Neural cell (in vitro differentiated cells): ENCODE measurements around the gene NUDT1. TPM values are rescaled to one million over a fixed set of nuclear protein-coding genes. Genes with fewer than 3 reads are reported as not detected.

ENCODE experiments used
- H2AFZ ChIP-seq: fragments of 200-600, 300-800 bp; sonication (generic), shearing (Covaris generic); 2 replicates; pipeline ENCODE4 v1.6.0; 2014; ENCODE audit warnings: low read depth, mild to moderate bottlenecking, antibody characterized with exemption, low read length, moderate library complexity
- H3F3A ChIP-seq: fragments of 200-600 bp; shearing (Covaris generic); 2 replicates; pipeline ENCODE4 v1.6.1; 2016; ENCODE audit warnings: mild to moderate bottlenecking, moderate library complexity, mixed read lengths, antibody characterized with exemption, low read length; ENCODE audit not compliant: insufficient read depth, poor library complexity, severe bottlenecking
- H3K27ac ChIP-seq: fragments of 200-600, 300-800 bp; sonication (generic), shearing (Covaris generic); 2 replicates; pipeline ENCODE4 v1.5.1; 2014; ENCODE audit warnings: mild to moderate bottlenecking, low read length, moderate library complexity
- H3K27me3 ChIP-seq: fragments of 300-800, 200-600 bp; sonication (generic), shearing (Covaris generic); 2 replicates; pipeline ENCODE4 v1.6.0; 2014; ENCODE audit warnings: mild to moderate bottlenecking, low read depth, low read length, moderate library complexity; ENCODE audit not compliant: insufficient read depth
- H3K36me3 ChIP-seq: fragments of 300-800, 200-600 bp; sonication (generic), shearing (Covaris generic); 2 replicates; pipeline ENCODE4 v1.5.1; 2014; ENCODE audit warnings: mild to moderate bottlenecking, antibody characterized with exemption, low read length, moderate library complexity; ENCODE audit not compliant: insufficient read depth
- H3K4me2 ChIP-seq: fragments of 300-800, 200-600 bp; sonication (generic), shearing (Covaris generic); 2 replicates; pipeline ENCODE4 v1.6.0; 2014; ENCODE audit warnings: mild to moderate bottlenecking, low read length
- H3K4me3 ChIP-seq: fragments of 300-800, 200-600 bp; sonication (generic), shearing (Covaris generic); 2 replicates; pipeline ENCODE4 v1.5.1; 2014; ENCODE audit warnings: mild to moderate bottlenecking, low read length, moderate library complexity
- H3K79me2 ChIP-seq: fragments of 200-600 bp; shearing (Covaris generic); replicated peaks from 2 replicates; pipeline ENCODE4 v1.6.0; 2014; ENCODE audit warnings: mild to moderate bottlenecking, low read length, moderate library complexity; ENCODE audit not compliant: insufficient read depth
- H3K9ac ChIP-seq: fragments of 300-800, 200-600 bp; sonication (generic), shearing (Covaris generic); 2 replicates; pipeline ENCODE4 v1.6.1; 2016; ENCODE audit warnings: mild to moderate bottlenecking, low read length, mixed read lengths
- H3K9me2 ChIP-seq: fragments of 200-600 bp; shearing (Covaris generic); 2 replicates; pipeline ENCODE4 v1.6.1; 2016; ENCODE audit warnings: mild to moderate bottlenecking, low read length, mixed read lengths; ENCODE audit not compliant: insufficient read depth
- H3K9me3 ChIP-seq: fragments of 200-600, 300-800 bp; sonication (generic), shearing (Covaris generic); 2 replicates; pipeline ENCODE4 v1.6.1; 2016; ENCODE audit warnings: mild to moderate bottlenecking, mixed run types, low read length, moderate library complexity, mixed read lengths
- H4K20me1 ChIP-seq: fragments of 200-600 bp; shearing (Covaris generic); 2 replicates; pipeline ENCODE4 v1.6.1; 2016; ENCODE audit warnings: mild to moderate bottlenecking, mixed run types; ENCODE audit not compliant: insufficient read depth
- EP300 ChIP-seq: fragments of 450-650 bp; conservative IDR thresholded peaks from 2 replicates; pipeline ENCODE4 v1.6.1; 2014; ENCODE audit warnings: antibody characterized with exemption, mild to moderate bottlenecking, moderate library complexity; ENCODE audit not compliant: poor library complexity, severe bottlenecking
- EZH2 ChIP-seq: fragments of 200-600, 300-800 bp; shearing (Covaris generic), sonication (generic); IDR thresholded peaks from 2 replicates; pipeline ENCODE4 v1.6.1; 2014; ENCODE audit warnings: antibody characterized with exemption, low read length, borderline replicate concordance, mild to moderate bottlenecking; ENCODE audit not compliant: insufficient read depth, poor library complexity, severe bottlenecking
- MXI1 ChIP-seq: fragments of 450-650 bp; conservative IDR thresholded peaks from 2 replicates; pipeline ENCODE4 v1.6.1; 2014; ENCODE audit warnings: antibody characterized with exemption, mild to moderate bottlenecking; ENCODE audit not compliant: poor library complexity, severe bottlenecking
- POLR2AphosphoS5 ChIP-seq: IDR thresholded peaks from 2 replicates; pipeline ENCODE4 v1.6.1; 2012
- RAD21 ChIP-seq: fragments of 450-650 bp; conservative IDR thresholded peaks from 2 replicates; pipeline ENCODE4 v1.6.1; 2014; ENCODE audit warnings: antibody characterized with exemption, mild to moderate bottlenecking, moderate library complexity
- SMC3 ChIP-seq: fragments of 450-650 bp; conservative IDR thresholded peaks from 2 replicates; pipeline ENCODE4 v1.6.1; 2014; ENCODE audit warnings: antibody characterized with exemption, mild to moderate bottlenecking, moderate library complexity; ENCODE audit not compliant: poor library complexity
- TAF1 ChIP-seq: IDR thresholded peaks from 2 replicates; pipeline ENCODE4 v1.6.1; 2012; ENCODE audit warnings: low read depth
- polyA plus RNA-seq: library from polyadenylated mRNA; depleted of rRNA; stranded (reverse); fragments of >200 nt; gene quantifications from 2 replicates; pipeline ENCODE4 v1.2.3, GENCODE V29; 2014
- TF ChIP-seq, protein P1 (sequence below): fragments of 450-650 bp; IDR thresholded peaks from 2 replicates; pipeline ENCODE4 v1.5.1; 2014; ENCODE audit warnings: antibody characterized with exemption, mild to moderate bottlenecking, moderate library complexity; ENCODE audit not compliant: poor library complexity, severe bottlenecking
- TF ChIP-seq, protein P2 (sequence below): IDR thresholded peaks from 2 replicates; pipeline ENCODE4 v1.6.1; 2012; ENCODE audit warnings: borderline replicate concordance

NUDT1 gene
- polyA plus RNA-seq, 1 donor from 2014 or later: 67.8 TPM

DNA sequence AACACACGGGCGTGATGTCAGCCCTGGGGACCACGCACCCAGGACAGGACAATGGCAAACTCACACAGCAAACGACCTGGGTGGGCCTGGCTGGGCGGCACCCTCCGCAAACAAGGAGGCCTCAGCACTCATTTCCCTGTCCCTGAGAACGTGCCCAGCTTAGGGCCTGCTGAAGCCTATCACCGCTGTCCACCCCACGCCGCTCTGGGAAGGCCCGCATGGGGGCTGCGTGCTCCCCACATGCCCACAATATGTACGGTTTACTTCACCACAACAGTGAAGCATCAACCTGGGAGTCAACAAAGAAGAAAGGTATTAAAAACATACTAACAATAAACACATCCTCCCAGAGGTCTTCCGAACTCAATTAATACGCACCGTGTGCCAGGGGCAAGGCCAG lies 21.5 kb upstream of the NUDT1 start:
- no peaks in the 10 kb centered on the region for H3K79me2 ChIP-seq
- H3K27ac ChIP-seq: no peak overlapping the region
- H3K36me3 ChIP-seq: no peaks in the 10 kb centered on the region
- H3K27me3 ChIP-seq: no peaks in the 10 kb centered on the region
- H4K20me1 ChIP-seq: no peaks in the 10 kb centered on the region
- no peak overlapping the region for H2AFZ ChIP-seq
- H3K9me3 ChIP-seq: no peaks in the 10 kb centered on the region
- H3K4me2 ChIP-seq: no peak overlapping the region
- H3F3A ChIP-seq: no peaks in the 10 kb centered on the region
- TF ChIP-seq RAD21 (no peak), MXI1 (no peak), SMC3 (no peak), TAF1 (no peak)
- TF ChIP-seq, protein P1, sequence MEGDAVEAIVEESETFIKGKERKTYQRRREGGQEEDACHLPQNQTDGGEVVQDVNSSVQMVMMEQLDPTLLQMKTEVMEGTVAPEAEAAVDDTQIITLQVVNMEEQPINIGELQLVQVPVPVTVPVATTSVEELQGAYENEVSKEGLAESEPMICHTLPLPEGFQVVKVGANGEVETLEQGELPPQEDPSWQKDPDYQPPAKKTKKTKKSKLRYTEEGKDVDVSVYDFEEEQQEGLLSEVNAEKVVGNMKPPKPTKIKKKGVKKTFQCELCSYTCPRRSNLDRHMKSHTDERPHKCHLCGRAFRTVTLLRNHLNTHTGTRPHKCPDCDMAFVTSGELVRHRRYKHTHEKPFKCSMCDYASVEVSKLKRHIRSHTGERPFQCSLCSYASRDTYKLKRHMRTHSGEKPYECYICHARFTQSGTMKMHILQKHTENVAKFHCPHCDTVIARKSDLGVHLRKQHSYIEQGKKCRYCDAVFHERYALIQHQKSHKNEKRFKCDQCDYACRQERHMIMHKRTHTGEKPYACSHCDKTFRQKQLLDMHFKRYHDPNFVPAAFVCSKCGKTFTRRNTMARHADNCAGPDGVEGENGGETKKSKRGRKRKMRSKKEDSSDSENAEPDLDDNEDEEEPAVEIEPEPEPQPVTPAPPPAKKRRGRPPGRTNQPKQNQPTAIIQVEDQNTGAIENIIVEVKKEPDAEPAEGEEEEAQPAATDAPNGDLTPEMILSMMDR: no peak
- H3K9me2 ChIP-seq: no peaks in the 10 kb centered on the region
- H3K9ac ChIP-seq: no peak overlapping the region
- no peak overlapping the region for H3K4me3 ChIP-seq

DNA sequence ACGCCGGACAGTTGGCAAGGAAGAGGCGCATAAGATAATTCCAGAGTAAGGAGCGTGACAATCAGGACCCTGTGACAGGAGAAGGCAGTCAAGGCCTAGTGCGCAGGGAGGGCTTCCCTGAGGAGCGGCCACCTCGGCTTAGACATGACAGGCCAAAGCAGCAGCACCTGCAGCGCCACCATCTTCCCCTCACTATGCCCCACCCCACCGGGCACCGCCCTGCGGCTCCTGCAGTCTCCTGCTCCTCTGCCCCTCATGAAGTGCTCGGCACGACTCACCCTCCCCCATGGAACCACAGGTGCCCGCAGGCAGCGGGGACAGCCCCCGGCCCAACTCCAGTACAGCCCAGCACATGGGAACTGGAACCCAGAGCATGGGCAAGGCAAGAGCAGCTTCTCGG lies 21.1 kb upstream of the NUDT1 start:
- no peak overlapping the region for H3K4me2 ChIP-seq
- no peak overlapping the region for H3K4me3 ChIP-seq
- no peaks in the 10 kb centered on the region for H3K36me3 ChIP-seq
- no peaks in the 10 kb centered on the region for H3K9me3 ChIP-seq
- no peak overlapping the region for H2AFZ ChIP-seq
- H3F3A ChIP-seq: no peaks in the 10 kb centered on the region
- TF ChIP-seq EZH2 (no peak), RAD21 (no peak), MXI1 (no peak), TAF1 (no peak), EP300 (no peak), POLR2AphosphoS5 (no peak), SMC3 (no peak)
- TF ChIP-seq, protein P2, sequence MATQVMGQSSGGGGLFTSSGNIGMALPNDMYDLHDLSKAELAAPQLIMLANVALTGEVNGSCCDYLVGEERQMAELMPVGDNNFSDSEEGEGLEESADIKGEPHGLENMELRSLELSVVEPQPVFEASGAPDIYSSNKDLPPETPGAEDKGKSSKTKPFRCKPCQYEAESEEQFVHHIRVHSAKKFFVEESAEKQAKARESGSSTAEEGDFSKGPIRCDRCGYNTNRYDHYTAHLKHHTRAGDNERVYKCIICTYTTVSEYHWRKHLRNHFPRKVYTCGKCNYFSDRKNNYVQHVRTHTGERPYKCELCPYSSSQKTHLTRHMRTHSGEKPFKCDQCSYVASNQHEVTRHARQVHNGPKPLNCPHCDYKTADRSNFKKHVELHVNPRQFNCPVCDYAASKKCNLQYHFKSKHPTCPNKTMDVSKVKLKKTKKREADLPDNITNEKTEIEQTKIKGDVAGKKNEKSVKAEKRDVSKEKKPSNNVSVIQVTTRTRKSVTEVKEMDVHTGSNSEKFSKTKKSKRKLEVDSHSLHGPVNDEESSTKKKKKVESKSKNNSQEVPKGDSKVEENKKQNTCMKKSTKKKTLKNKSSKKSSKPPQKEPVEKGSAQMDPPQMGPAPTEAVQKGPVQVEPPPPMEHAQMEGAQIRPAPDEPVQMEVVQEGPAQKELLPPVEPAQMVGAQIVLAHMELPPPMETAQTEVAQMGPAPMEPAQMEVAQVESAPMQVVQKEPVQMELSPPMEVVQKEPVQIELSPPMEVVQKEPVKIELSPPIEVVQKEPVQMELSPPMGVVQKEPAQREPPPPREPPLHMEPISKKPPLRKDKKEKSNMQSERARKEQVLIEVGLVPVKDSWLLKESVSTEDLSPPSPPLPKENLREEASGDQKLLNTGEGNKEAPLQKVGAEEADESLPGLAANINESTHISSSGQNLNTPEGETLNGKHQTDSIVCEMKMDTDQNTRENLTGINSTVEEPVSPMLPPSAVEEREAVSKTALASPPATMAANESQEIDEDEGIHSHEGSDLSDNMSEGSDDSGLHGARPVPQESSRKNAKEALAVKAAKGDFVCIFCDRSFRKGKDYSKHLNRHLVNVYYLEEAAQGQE: no peak
- TF ChIP-seq, protein P1: no peak
- H3K79me2 ChIP-seq: no peaks in the 10 kb centered on the region
- H3K9ac ChIP-seq: no peak overlapping the region
- H3K27ac ChIP-seq: no peak overlapping the region
- no peaks in the 10 kb centered on the region for H3K27me3 ChIP-seq
- no peaks in the 10 kb centered on the region for H4K20me1 ChIP-seq
- H3K9me2 ChIP-seq: no peaks in the 10 kb centered on the region
